Subcutaneous preadipocyte (primary cell): Measurements from ENCODE around the gene ITGA2B. TPM values are rescaled to one million over a fixed set of nuclear protein-coding genes. Genes with fewer than 3 reads are reported as not detected.

Source experiments
- small RNA-seq: library from RNA; depleted of rRNA; stranded (forward); fragments of <200 nt; gene quantifications from one replicate; pipeline ENCODE3, GENCODE V24; 2012
- total RNA-seq: library from RNA; depleted of rRNA; stranded (reverse); fragments of >200 nt; gene quantifications from 2 replicates; pipeline ENCODE4 v1.2.3, GENCODE V29; 2012

The ITGA2B gene
- total RNA-seq = under 0.01 TPM in 1 of 2 replicates, not detected in the other

GRCh38 chr17:44389281-44389680 lies at the start of gene ITGA2B:
TSS of gene ITGA2B (minus strand) at chr17:44389649. CDS start at chr17:44389473, 176 bp downstream.

GRCh38 chr17:44363613-44364159 lies 25.8 kb downstream of the ITGA2B start, which contains the start of gene FAM171A2:
TSS of gene FAM171A2 (minus strand) at chr17:44363853. CDS start at chr17:44363714, 139 bp downstream.

GRCh38 chr17:44344939-44345453 lies 44.5 kb downstream of the ITGA2B start, which contains the start of gene GRN:
TSS of gene GRN (plus strand) at chr17:44345302. CDS start at chr17:44349165, 3,863 bp downstream.

GRCh38 chr17:44324571-44325275 lies 64.7 kb downstream of the ITGA2B start, which contains the start of gene SLC25A39:
TSS of gene SLC25A39 (minus strand) at chr17:44324823. CDS start at chr17:44323562, 1,261 bp downstream.

Small RNAs within 50 kb of the gene (small RNA-seq; reads per million reads assigned to genes)
- not detected for gene RN7SL258P

Other genes starting within 250 kb of the ITGA2B start
- 5.5 and 8.4 TPM in 2 replicates for gene HROB, start 247.7 kb downstream of the ITGA2B start, total RNA-seq
- under 0.01 TPM in 1 of 2 replicates, not detected in the other for gene ASB16, start 218.9 kb downstream of the ITGA2B start, total RNA-seq
- gene TMUB2, start 202.7 kb downstream of the ITGA2B start, total RNA-seq = 18.6 and 19.1 TPM in 2 replicates
- gene ATXN7L3, start 189.8 kb downstream of the ITGA2B start, total RNA-seq = 22.0 and 39.5 TPM in 2 replicates
- gene UBTF, start 170.0 kb downstream of the ITGA2B start, total RNA-seq = 47.0 and 59.2 TPM in 2 replicates
- gene SLC4A1, start 121.5 kb downstream of the ITGA2B start, total RNA-seq = not detected in 2 replicates
- under 0.01 TPM in 1 of 2 replicates, not detected in the other for gene RUNDC3A, start 81.0 kb downstream of the ITGA2B start, total RNA-seq
- 80.5 and 86.8 TPM in 2 replicates for gene SLC25A39, start 64.8 kb downstream of the ITGA2B start, total RNA-seq
- gene GRN, start 44.3 kb downstream of the ITGA2B start, total RNA-seq = 180 and 246 TPM in 2 replicates
- gene FAM171A2, start 25.8 kb downstream of the ITGA2B start, total RNA-seq = 0.73 and 0.98 TPM in 2 replicates
- gene GPATCH8, start 113.8 kb upstream of the ITGA2B start, total RNA-seq = 16.9 and 23.3 TPM in 2 replicates
- 2.9 and 3.7 TPM in 2 replicates for gene FZD2, start 167.8 kb upstream of the ITGA2B start, total RNA-seq